Trophoblast cell (in vitro differentiated cells and primary cell): ENCODE data around the gene ZRANB1.
A peak's percentile ranks its signal among the peaks of the same experiment; 100 is the strongest.

ENCODE experiments used
- DNase-seq, 2 donors: peaks; one replicate each; pipeline ENCODE4 v3.0.0-alpha.2; 2016
- H2AFZ ChIP-seq: 2 replicates; pipeline ENCODE4 v1.6.1; 2013; ENCODE audit warnings: low read length, moderate library complexity, mild to moderate bottlenecking; ENCODE audit not compliant: insufficient read depth, poor library complexity
- H2AK5ac ChIP-seq: 2 replicates; pipeline ENCODE4 v1.6.1; 2013; ENCODE audit warnings: mild to moderate bottlenecking, low read length
- H2BK120ac ChIP-seq: 2 replicates; pipeline ENCODE4 v1.6.1; 2013; ENCODE audit warnings: low read length, mild to moderate bottlenecking, moderate library complexity; ENCODE audit not compliant: insufficient read depth, poor library complexity
- H2BK12ac ChIP-seq: 2 replicates; pipeline ENCODE4 v1.6.1; 2013; ENCODE audit warnings: mild to moderate bottlenecking, low read length, moderate library complexity
- H2BK5ac ChIP-seq: 2 replicates; pipeline ENCODE4 v1.6.1; 2013; ENCODE audit warnings: low read length, low read depth, moderate library complexity, mild to moderate bottlenecking; ENCODE audit not compliant: poor library complexity
- H3K14ac ChIP-seq: 2 replicates; pipeline ENCODE4 v1.6.1; 2013; ENCODE audit warnings: mild to moderate bottlenecking, low read length
- H3K18ac ChIP-seq: 2 replicates; pipeline ENCODE4 v1.6.1; 2013; ENCODE audit warnings: mild to moderate bottlenecking, low read length
- H3K23ac ChIP-seq: 2 replicates; pipeline ENCODE4 v1.6.1; 2013; ENCODE audit warnings: low read length
- H3K27ac ChIP-seq: 2 replicates; pipeline ENCODE4 v1.5.1; 2013; ENCODE audit warnings: low read depth, mild to moderate bottlenecking, inconsistent platforms, low read length, moderate library complexity
- H3K27me3 ChIP-seq: 2 replicates; pipeline ENCODE4 v1.6.1; 2013; ENCODE audit warnings: inconsistent platforms, mild to moderate bottlenecking, low read length, moderate library complexity; ENCODE audit not compliant: insufficient read depth
- H3K36me3 ChIP-seq, 2 experiments: 1 replicate in 1 of 2; 2 replicates in 1 of 2; pipeline ENCODE4 v1.6.1; 2013; ENCODE audit warnings: low read length in 2 of 2, mild to moderate bottlenecking in 2 of 2, moderate library complexity in 1 of 2; ENCODE audit not compliant: insufficient read depth in 2 of 2, control insufficient read depth in 1 of 2
- H3K4ac ChIP-seq: 2 replicates; pipeline ENCODE4 v1.6.1; 2013; ENCODE audit warnings: low read depth, mild to moderate bottlenecking, low read length, moderate library complexity
- H3K4me1 ChIP-seq, 2 experiments: 1 replicate in 1 of 2; 2 replicates in 1 of 2; pipeline ENCODE4 v1.6.1; 2013; ENCODE audit warnings: low read length in 2 of 2, mild to moderate bottlenecking in 2 of 2, moderate library complexity in 1 of 2; ENCODE audit not compliant: insufficient read depth in 2 of 2, control insufficient read depth in 1 of 2
- H3K4me2 ChIP-seq: 2 replicates; pipeline ENCODE4 v1.6.1; 2013; ENCODE audit warnings: inconsistent platforms, mild to moderate bottlenecking, low read length, moderate library complexity
- H3K4me3 ChIP-seq: 2 replicates; pipeline ENCODE4 v1.5.1; 2013; ENCODE audit warnings: mild to moderate bottlenecking, low read depth, low read length, inconsistent platforms
- H3K79me1 ChIP-seq: one replicate; pipeline ENCODE4 v1.6.1; 2013; ENCODE audit warnings: low read length
- H3K79me2 ChIP-seq: 2 replicates; pipeline ENCODE4 v1.6.1; 2013; ENCODE audit warnings: low read length, mild to moderate bottlenecking; ENCODE audit not compliant: control insufficient read depth, insufficient read depth, poor library complexity
- H3K9ac ChIP-seq: 2 replicates; pipeline ENCODE4 v1.6.1; 2013; ENCODE audit warnings: mild to moderate bottlenecking, low read length
- H3K9me3 ChIP-seq: 2 replicates; pipeline ENCODE4 v1.6.1; 2013; ENCODE audit warnings: low read depth, mild to moderate bottlenecking, control low read depth, inconsistent platforms, low read length; ENCODE audit not compliant: insufficient read depth
- H4K12ac ChIP-seq: 2 replicates; pipeline ENCODE4 v1.6.1; 2013; ENCODE audit warnings: low read depth, mild to moderate bottlenecking, low read length, moderate library complexity
- H4K8ac ChIP-seq: 2 replicates; pipeline ENCODE4 v1.6.1; 2013; ENCODE audit warnings: low read depth, mild to moderate bottlenecking, low read length, moderate library complexity
- H4K91ac ChIP-seq: one replicate; pipeline ENCODE4 v1.6.1; 2013; ENCODE audit warnings: low read depth, mild to moderate bottlenecking, low read length, moderate library complexity
- WGBS: extraction: QIAGEN DNeasy Blood & Tissue Kit; methylation state at CpG from one replicate; pipeline ENCODE4 v1.1.7; 2013; ENCODE audit warnings: missing lambda C conversion rate; ENCODE audit not compliant: insufficient read length, insufficient coverage; ENCODE audit errors: extremely low coverage; 5-methylcytosine and 5-hydroxymethylcytosine counted together

Gene ZRANB1

GRCh38 chr10:124904796-124905195 is 37.1 kb upstream of the ZRANB1 start:
- H4K91ac ChIP-seq, result no peak overlapping the region
- H4K8ac ChIP-seq, result no peak overlapping the region
- H3K36me3 ChIP-seq, result no peaks in the 10 kb centered on the region
- H3K18ac ChIP-seq, result no peak overlapping the region
- H2BK12ac ChIP-seq, result no peak overlapping the region
- no peak overlapping the region for H2BK120ac ChIP-seq
- no peak overlapping the region for H3K4ac ChIP-seq
- H3K9ac ChIP-seq, result no peak overlapping the region
- no peaks in the 10 kb centered on the region for H3K79me1 ChIP-seq
- no peak overlapping the region for H2AK5ac ChIP-seq
- WGBS, result no CpG with 5 or more reads among the region's 2 CpGs
- no peak overlapping the region for H4K12ac ChIP-seq
- no peak overlapping the region for H3K23ac ChIP-seq
- no peak overlapping the region for H2BK5ac ChIP-seq
- no peak overlapping the region for H3K27ac ChIP-seq
- no peaks in the 10 kb centered on the region for H3K9me3 ChIP-seq
- no peak overlapping the region for H2AFZ ChIP-seq
- H3K4me1 ChIP-seq, result no peaks in the 10 kb centered on the region
- no peak overlapping the region for H3K4me3 ChIP-seq
- H3K14ac ChIP-seq, result no peak overlapping the region
- no peak overlapping the region for H3K4me2 ChIP-seq
- DNase-seq, result no peak
- no peaks in the 10 kb centered on the region for H3K27me3 ChIP-seq
- no peaks in the 10 kb centered on the region for H3K79me2 ChIP-seq

GRCh38 chr10:124906551-124907001 is 35.3 kb upstream of the ZRANB1 start:
- H3K23ac ChIP-seq, result no peak overlapping the region
- no peaks in the 10 kb centered on the region for H3K9me3 ChIP-seq
- no peak overlapping the region for H2AK5ac ChIP-seq
- no peak overlapping the region for H3K4ac ChIP-seq
- H3K79me2 ChIP-seq, result no peaks in the 10 kb centered on the region
- H2BK5ac ChIP-seq, result no peak overlapping the region
- no peak overlapping the region for H4K91ac ChIP-seq
- DNase-seq, result peak; percentile 46 to 97
- no peak overlapping the region for H2AFZ ChIP-seq
- H3K9ac ChIP-seq, result no peak overlapping the region
- H2BK120ac ChIP-seq, result no peak overlapping the region
- no peak overlapping the region for H3K18ac ChIP-seq
- no peak overlapping the region for H4K12ac ChIP-seq
- H3K4me1 ChIP-seq, result no peaks in the 10 kb centered on the region
- no peak overlapping the region for H4K8ac ChIP-seq
- H2BK12ac ChIP-seq, result no peak overlapping the region
- H3K4me3 ChIP-seq, result no peak overlapping the region
- no peak overlapping the region for H3K27ac ChIP-seq
- H3K14ac ChIP-seq, result no peak overlapping the region
- no peaks in the 10 kb centered on the region for H3K79me1 ChIP-seq
- WGBS, result no CpG with 5 or more reads among the region's 9 CpGs
- H3K27me3 ChIP-seq, result no peaks in the 10 kb centered on the region
- H3K4me2 ChIP-seq, result no peak overlapping the region
- no peaks in the 10 kb centered on the region for H3K36me3 ChIP-seq

- Histone ChIP-seq H3K79me2 (no peaks in the 10 kb centered on the region), H3K14ac (no peak overlapping the region), H3K4ac (no peak overlapping the region), H3K9ac (no peak overlapping the region), H3K27me3 (no peaks in the 10 kb centered on the region), H3K79me1 (no peaks in the 10 kb centered on the region), H3K4me1 (no peaks in the 10 kb centered on the region), H2BK12ac (no peak overlapping the region), H2BK120ac (no peak overlapping the region), H3K27ac (no peak overlapping the region), H3K4me2 (no peak overlapping the region), H2BK5ac (no peak overlapping the region), H2AK5ac (no peak overlapping the region), H3K23ac (no peak overlapping the region), H3K4me3 (no peak overlapping the region), H3K9me3 (no peaks in the 10 kb centered on the region), H4K8ac (no peak overlapping the region), H2AFZ (no peak overlapping the region), H4K91ac (no peak overlapping the region), H3K18ac (no peak overlapping the region), H3K36me3 (no peaks in the 10 kb centered on the region), H4K12ac (no peak overlapping the region)
- no CpG with 5 or more reads among the region's 8 CpGs for WGBS
- DNase-seq, result peak; percentile 45 to 76
Observed at GRCh38 chr10:124909563-124909962, 32.4 kb upstream of the ZRANB1 start.

GRCh38 chr10:124911124-124912067 is 30.5 kb upstream of the ZRANB1 start:
- H3K4me3 ChIP-seq, result no peak overlapping the region
- H2AK5ac ChIP-seq, result no peak overlapping the region
- WGBS, result no CpG with 5 or more reads among the region's 14 CpGs
- no peak overlapping the region for H3K27ac ChIP-seq
- H3K9me3 ChIP-seq, result no peaks in the 10 kb centered on the region
- H4K91ac ChIP-seq, result no peak overlapping the region
- H3K4me1 ChIP-seq, result no peaks in the 10 kb centered on the region
- H2BK5ac ChIP-seq, result no peak overlapping the region
- no peak overlapping the region for H3K9ac ChIP-seq
- H3K18ac ChIP-seq, result no peak overlapping the region
- H2BK120ac ChIP-seq, result no peak overlapping the region
- H2BK12ac ChIP-seq, result no peak overlapping the region
- no peak overlapping the region for H4K12ac ChIP-seq
- no peaks in the 10 kb centered on the region for H3K36me3 ChIP-seq
- no peak overlapping the region for H4K8ac ChIP-seq
- H2AFZ ChIP-seq, result no peak overlapping the region
- H3K79me1 ChIP-seq, result peaks cover 3% of the 10 kb centered on the region
- DNase-seq, result no peak
- peaks cover 2% of the 10 kb centered on the region for H3K79me2 ChIP-seq
- H3K4me2 ChIP-seq, result no peak overlapping the region
- no peak overlapping the region for H3K14ac ChIP-seq
- no peak overlapping the region for H3K4ac ChIP-seq
- no peak overlapping the region for H3K23ac ChIP-seq
- H3K27me3 ChIP-seq, result no peaks in the 10 kb centered on the region
